K562 (cell line): Measurements from ENCODE around the gene ARNT2.

Experiments used
- ATF7 ChIP-seq: fragments of 450-650 bp; IDR thresholded peaks from 2 replicates; pipeline ENCODE4 v1.7.1; 2014; ENCODE audit warnings: mild to moderate bottlenecking, moderate library complexity
- FOS ChIP-seq: IDR thresholded peaks from 3 replicates; pipeline ENCODE4 v1.6.1; 2011; ENCODE audit not compliant: insufficient read length; ENCODE audit errors: extremely low read depth
- MXD1 ChIP-seq: fragments of 250-450 bp; sonication (Bioruptor Pico); IDR thresholded peaks from 2 replicates; pipeline ENCODE4 v1.8.0; 2021; ENCODE audit warnings: borderline replicate concordance, mild to moderate bottlenecking, moderate library complexity; ENCODE audit not compliant: poor library complexity, severe bottlenecking
- NFRKB ChIP-seq: fragments of 450-650 bp; IDR thresholded peaks from 2 replicates; pipeline ENCODE4 v1.6.1; 2016; ENCODE audit warnings: low read depth
- POLR2A ChIP-seq: fragments of 450-650 bp; conservative IDR thresholded peaks from 2 replicates; pipeline ENCODE4 v1.6.1; 2016
- PTTG1 ChIP-seq: fragments of 450-650 bp; IDR thresholded peaks from 2 replicates; pipeline ENCODE4 v1.6.1; 2016; ENCODE audit warnings: low read depth, mild to moderate bottlenecking, missing genetic modification characterization, missing compliant biosample characterization
- RAD21 ChIP-seq, 2 experiments: fragments of 250-450 bp in 1 of 2; fragments of 450-650 bp in 1 of 2; sonication (Bioruptor Pico) in 1 of 2; formaldehyde crosslinking in 1 of 2; IDR thresholded peaks in 1 of 2; conservative IDR thresholded peaks in 1 of 2; 2 replicates each; pipeline versions ENCODE4 v1.4.0 to v1.8.0; 2020 to 2022; ENCODE audit warnings: mild to moderate bottlenecking in 2 of 2, moderate library complexity in 1 of 2
- TGIF2 ChIP-seq: sonication (generic); formaldehyde crosslinking; IDR thresholded peaks from 2 replicates; pipeline ENCODE4 v1.8.1; 2022; ENCODE audit warnings: mild to moderate bottlenecking, missing genetic modification reagents, moderate library complexity
- UBTF ChIP-seq, 2 experiments: IDR thresholded peaks; 2 replicates each; pipeline ENCODE4 v1.6.1; 2012; ENCODE audit warnings: improper control_type of control experiment in 2 of 2, low read depth in 2 of 2, low read length in 2 of 2, borderline replicate concordance in 1 of 2
- ZNF407 ChIP-seq: fragments of 450-650 bp; IDR thresholded peaks from 2 replicates; pipeline ENCODE4 v1.6.1; 2016; ENCODE audit warnings: low read depth
- TF ChIP-seq, protein P1 (sequence below), 3 experiments: IDR thresholded peaks in 2 of 3; conservative IDR thresholded peaks in 1 of 3; 2 replicates each; pipeline ENCODE4 v1.5.1; 2011 to 2012; ENCODE audit warnings: low read length in 3 of 3, mild to moderate bottlenecking in 3 of 3, control low read depth in 2 of 3, improper control_type of control experiment in 1 of 3, inconsistent platforms in 1 of 3, low read depth in 1 of 3, mixed read lengths in 1 of 3, moderate library complexity in 1 of 3; ENCODE audit not compliant: insufficient read depth in 2 of 3
- TF ChIP-seq, protein P2 (sequence below), 2 experiments: fragments of 450-650 bp in 1 of 2; sonication (generic) in 1 of 2; formaldehyde crosslinking; conservative IDR thresholded peaks; 2 replicates each; pipeline versions ENCODE4 v1.4.0 to v1.8.1; 2020 to 2022; ENCODE audit warnings: mild to moderate bottlenecking in 1 of 2, missing genetic modification reagents in 1 of 2

DNA sequence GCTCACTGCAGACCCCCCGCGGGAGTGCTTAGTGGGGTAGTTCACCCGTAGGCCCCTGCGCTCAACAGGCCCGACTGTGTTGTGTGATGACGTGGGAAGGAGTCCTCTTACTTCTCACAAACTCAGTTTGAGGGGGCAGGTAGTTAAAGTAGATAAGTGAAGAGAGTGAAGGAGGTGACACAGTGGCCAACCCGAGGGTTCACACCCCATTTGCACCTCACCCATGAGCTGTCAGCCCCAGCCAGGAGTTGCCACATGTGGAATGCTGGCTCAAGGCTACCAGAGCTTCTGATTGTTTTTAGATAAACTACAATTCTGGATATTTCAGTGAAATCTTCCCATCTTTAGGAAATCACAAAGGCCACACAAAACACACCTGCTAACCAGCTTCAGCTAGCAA, 226.8 kb downstream of the ARNT2 start:
- TF ChIP-seq POLR2A (no peak), UBTF (IDR thresholded peaks at IDR 0.05; ENCODE audit: borderline replicate concordance in 1 of 2, low read depth in 2 of 2, low read length in 2 of 2) (no peak), ATF7 (no peak), FOS (no peak), ZNF407 (no peak), NFRKB (no peak), RAD21 (CRISPR knock-in tag; conservative IDR thresholded peaks at IDR 0.05 in 1 of 2, IDR thresholded peaks at IDR 0.05 in 1 of 2) (no peak), TGIF2 (CRISPR knock-in tag) (no peak), PTTG1 (no peak), MXD1 (no peak)
- TF ChIP-seq, protein P1, sequence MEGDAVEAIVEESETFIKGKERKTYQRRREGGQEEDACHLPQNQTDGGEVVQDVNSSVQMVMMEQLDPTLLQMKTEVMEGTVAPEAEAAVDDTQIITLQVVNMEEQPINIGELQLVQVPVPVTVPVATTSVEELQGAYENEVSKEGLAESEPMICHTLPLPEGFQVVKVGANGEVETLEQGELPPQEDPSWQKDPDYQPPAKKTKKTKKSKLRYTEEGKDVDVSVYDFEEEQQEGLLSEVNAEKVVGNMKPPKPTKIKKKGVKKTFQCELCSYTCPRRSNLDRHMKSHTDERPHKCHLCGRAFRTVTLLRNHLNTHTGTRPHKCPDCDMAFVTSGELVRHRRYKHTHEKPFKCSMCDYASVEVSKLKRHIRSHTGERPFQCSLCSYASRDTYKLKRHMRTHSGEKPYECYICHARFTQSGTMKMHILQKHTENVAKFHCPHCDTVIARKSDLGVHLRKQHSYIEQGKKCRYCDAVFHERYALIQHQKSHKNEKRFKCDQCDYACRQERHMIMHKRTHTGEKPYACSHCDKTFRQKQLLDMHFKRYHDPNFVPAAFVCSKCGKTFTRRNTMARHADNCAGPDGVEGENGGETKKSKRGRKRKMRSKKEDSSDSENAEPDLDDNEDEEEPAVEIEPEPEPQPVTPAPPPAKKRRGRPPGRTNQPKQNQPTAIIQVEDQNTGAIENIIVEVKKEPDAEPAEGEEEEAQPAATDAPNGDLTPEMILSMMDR (IDR thresholded peaks at IDR 0.05 in 2 of 3, conservative IDR thresholded peaks at IDR 0.05 in 1 of 3; ENCODE audit: insufficient read depth in 2 of 3, low read depth in 1 of 3, low read length in 3 of 3): no peak
- TF ChIP-seq, protein P2, sequence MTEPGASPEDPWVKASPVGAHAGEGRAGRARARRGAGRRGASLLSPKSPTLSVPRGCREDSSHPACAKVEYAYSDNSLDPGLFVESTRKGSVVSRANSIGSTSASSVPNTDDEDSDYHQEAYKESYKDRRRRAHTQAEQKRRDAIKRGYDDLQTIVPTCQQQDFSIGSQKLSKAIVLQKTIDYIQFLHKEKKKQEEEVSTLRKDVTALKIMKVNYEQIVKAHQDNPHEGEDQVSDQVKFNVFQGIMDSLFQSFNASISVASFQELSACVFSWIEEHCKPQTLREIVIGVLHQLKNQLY (CRISPR knock-in tag; conservative IDR thresholded peaks at IDR 0.05): no peak
